Sigmoid colon (tissue), 7 donors: ENCODE data around the gene GALNS. TPM values are rescaled to one million over a fixed set of nuclear protein-coding genes. Genes with fewer than 3 reads are reported as not detected.

ENCODE experiments used
- DNase-seq: peaks from one replicate; pipeline ENCODE4 v3.0.0-alpha.2; 2019
- H3K27ac ChIP-seq, 4 donors: fragments of 200-600 bp; sonication (generic); one replicate each; pipeline ENCODE4 v1.5.1; 2016 to 2019; ENCODE audit warnings: mild to moderate bottlenecking in 1 of 4
- H3K27me3 ChIP-seq, 3 donors: fragments of 200-600 bp; sonication (generic); one replicate each; pipeline ENCODE4 v1.5.1; 2019; ENCODE audit warnings: mild to moderate bottlenecking in 1 of 3
- H3K36me3 ChIP-seq, 4 donors: fragments of 200-600 bp; sonication (generic); one replicate each; pipeline ENCODE4 v1.5.1; 2016 to 2019
- H3K4me1 ChIP-seq, 4 donors: fragments of 200-600 bp; sonication (generic); one replicate each; pipeline ENCODE4 v1.5.1; 2017 to 2019
- H3K4me3 ChIP-seq, 4 donors: fragments of 200-600 bp; sonication (generic); one replicate each; pipeline ENCODE4 v1.5.1; 2017 to 2019; ENCODE audit warnings: mild to moderate bottlenecking in 2 of 4, moderate library complexity in 1 of 4
- H3K9me3 ChIP-seq, 4 donors: fragments of 200-600 bp in 3 of 4; sonication (generic) in 3 of 4; one replicate each; pipeline versions ENCODE4 v1.5.1 to v1.6.1; 2013 to 2019
- CTCF ChIP-seq, 4 experiments: fragments of 450-650 bp in 3 of 4; fragments of 200-600 bp in 1 of 4; IDR thresholded peaks; one replicate each; pipeline ENCODE4 v1.5.1; 2016 to 2019; ENCODE audit warnings: antibody characterized with exemption in 4 of 4, mild to moderate bottlenecking in 3 of 4, moderate library complexity in 2 of 4
- EP300 ChIP-seq, 4 donors: sonication (generic); formaldehyde crosslinking; IDR thresholded peaks; one replicate each; pipeline ENCODE4 v1.6.1; 2017; ENCODE audit warnings: antibody characterized with exemption in 4 of 4
- POLR2A ChIP-seq, 2 donors: fragments of 450-650 bp; IDR thresholded peaks; one replicate each; pipeline ENCODE4 v1.6.1; 2016; ENCODE audit warnings: antibody characterized with exemption in 2 of 2, mild to moderate bottlenecking in 2 of 2, moderate library complexity in 2 of 2
- POLR2AphosphoS5 ChIP-seq, 4 donors: sonication (generic); formaldehyde crosslinking; IDR thresholded peaks; one replicate each; pipeline ENCODE4 v1.6.1; 2017; ENCODE audit warnings: antibody characterized with exemption in 4 of 4
- WGBS, 2 donors: extraction: QIAGEN DNeasy Blood & Tissue Kit; methylation state at CpG; one replicate each; pipeline ENCODE4 v1.1.7; 2013; 5-methylcytosine and 5-hydroxymethylcytosine counted together
- intact Hi-C: fragments of 100-400 bp; cut with DNase I; formaldehyde crosslinking; loops from one replicate; pipeline ENCODE4 v1.15.1; 2023
- polyA plus RNA-seq, 3 donors: library from polyadenylated mRNA; stranded (reverse); fragments of 200-250 nt; gene quantifications; one replicate each; pipeline ENCODE4 v1.2.3, GENCODE V29; 2013
- total RNA-seq, 4 donors: library from RNA; depleted of rRNA; stranded (reverse); fragments of >200 nt; gene quantifications; one replicate each; pipeline ENCODE4 v1.1.0, GENCODE V29; 2016
- donor health status: healthy with polysubstance abuse.
- donor health status: Bipolar disorder and iron deficiency.
- donor health status: healthy.

Gene GALNS
- total and polyA plus RNA-seq, 7 donors: 6.2 to 50.4 (median 11.1) TPM

GRCh38 chr16:88816736-88817535 is 39.8 kb downstream of the GALNS start:
- intact Hi-C loops: no loop called here
- H3K4me1 ChIP-seq: peaks cover 0 to 17% (median 12%) of the 10 kb centered on the region in 4 donors
- DNase-seq: no peak
- no peaks in the 10 kb centered on the region for H3K27me3 ChIP-seq
- H3K4me3 ChIP-seq: no peak overlapping the region
- WGBS, 2 donors: 70 to 83% methylated on average over 41 of the region's 41 CpGs
- peaks cover 0 to 14% (median 2%) of the 10 kb centered on the region in 4 donors for H3K36me3 ChIP-seq
- no peaks in the 10 kb centered on the region for H3K9me3 ChIP-seq
- H3K27ac ChIP-seq: no peak overlapping the region
- TF ChIP-seq EP300 (IDR thresholded peaks at IDR 0.05): no peak
- TF ChIP-seq POLR2AphosphoS5 (IDR thresholded peaks at IDR 0.05): no peak
- no peak for TF ChIP-seq CTCF (IDR thresholded peaks at IDR 0.05)
- no peak for TF ChIP-seq POLR2A (IDR thresholded peaks at IDR 0.05)

- Histone ChIP-seq H3K4me1 (peaks cover 0 to 22% (median 14%) of the 10 kb centered on the region in 4 donors), H3K27me3 (no peaks in the 10 kb centered on the region), H3K9me3 (no peaks in the 10 kb centered on the region), H3K4me3 (no peak overlapping the region), H3K27ac (no peak overlapping the region), H3K36me3 (peaks cover 0 to 5% (median 0%) of the 10 kb centered on the region in 4 donors)
- intact Hi-C loops: no loop called here
- no peak for DNase-seq
- 28 to 52% methylated on average over 19 of the region's 19 CpGs for WGBS, 2 donors
- TF ChIP-seq EP300 (IDR thresholded peaks at IDR 0.05) (no peak), CTCF (IDR thresholded peaks at IDR 0.05) (peak; percentile 19 to 60 (median 56)), POLR2A (IDR thresholded peaks at IDR 0.05) (no peak), POLR2AphosphoS5 (IDR thresholded peaks at IDR 0.05) (peak in 1 of 4 donors; percentile 9)
Observed at GRCh38 chr16:88815901-88816589, 40.7 kb downstream of the GALNS start.

GRCh38 chr16:88815227-88815626 is 41.5 kb downstream of the GALNS start:
- Histone ChIP-seq H3K4me1 (peaks cover 0 to 30% (median 22%) of the 10 kb centered on the region in 4 donors), H3K9me3 (no peaks in the 10 kb centered on the region), H3K36me3 (no peaks in the 10 kb centered on the region), H3K4me3 (no peak overlapping the region), H3K27me3 (no peaks in the 10 kb centered on the region), H3K27ac (no peak overlapping the region)
- intact Hi-C loops: no loop called here
- TF ChIP-seq CTCF (IDR thresholded peaks at IDR 0.05) (no peak), POLR2AphosphoS5 (IDR thresholded peaks at IDR 0.05) (no peak), EP300 (IDR thresholded peaks at IDR 0.05) (no peak)
- no peak for DNase-seq
- 84 to 90% methylated on average over 10 of the region's 10 CpGs for WGBS, 2 donors

GRCh38 chr16:88814144-88814502 is 42.6 kb downstream of the GALNS start:
- H3K36me3 ChIP-seq: peaks cover 0 to 10% (median 5%) of the 10 kb centered on the region in 4 donors
- WGBS, 2 donors: 65 to 77% methylated on average over 13 of the region's 13 CpGs

More at GRCh38 chr16:88814144-88814502, 42.6 kb downstream of the GALNS start:
- intact Hi-C loops: loop anchor here (5.0 kb wide), 1 partner anchor 128 kb away; no protein-coding TSS in a partner anchor
- DNase-seq: no peak
- H3K4me3 ChIP-seq: no peak overlapping the region
- no peaks in the 10 kb centered on the region for H3K9me3 ChIP-seq
- H3K4me1 ChIP-seq: peaks cover 0 to 36% (median 28%) of the 10 kb centered on the region in 4 donors
- no peak for TF ChIP-seq POLR2AphosphoS5 (IDR thresholded peaks at IDR 0.05)
- TF ChIP-seq POLR2A (IDR thresholded peaks at IDR 0.05): no peak
- TF ChIP-seq EP300 (IDR thresholded peaks at IDR 0.05): no peak
- TF ChIP-seq CTCF (IDR thresholded peaks at IDR 0.05): no peak
- no peaks in the 10 kb centered on the region for H3K27me3 ChIP-seq
- H3K27ac ChIP-seq: no peak overlapping the region
